ENCODE data around the gene CARD6. TPM values are rescaled to one million over a fixed set of nuclear protein-coding genes. Genes with fewer than 3 reads are reported as not detected.

Gene CARD6
- total and polyA plus RNA-seq, 9 of the 15 experiments (the other 6 are each of a cell fraction or from before 2014, with no cell fraction given) = 3.5 to 8.3 (median 5.9) TPM

- TF ChIP-seq ZNF592 (IDR thresholded peaks at IDR 0.05) = peak; percentile 16; the same call in 1 of the 2 replicates
- TF ChIP-seq ZNF324 (CRISPR knock-in tag; IDR thresholded peaks at IDR 0.05) = no peak
- TF ChIP-seq HMG20B (CRISPR knock-in tag; IDR thresholded peaks at IDR 0.05) = no peak
- TF ChIP-seq ZC3H11A (IDR thresholded peaks at IDR 0.05; ENCODE audit: low read depth, low read length) = no peak
- TF ChIP-seq ZNF165 (CRISPR knock-in tag; IDR thresholded peaks at IDR 0.05; ENCODE audit: borderline replicate concordance) = no peak
- no peak for TF ChIP-seq ARHGAP35 (IDR thresholded peaks at IDR 0.05; ENCODE audit: partially characterized antibody)
- TF ChIP-seq ESRRA (IDR thresholded peaks at IDR 0.05; ENCODE audit: borderline replicate concordance, low read depth) = 0 out of 2 replicates have a peak, but pooled peaks have one; percentile 28
- TF ChIP-seq, protein P1, sequence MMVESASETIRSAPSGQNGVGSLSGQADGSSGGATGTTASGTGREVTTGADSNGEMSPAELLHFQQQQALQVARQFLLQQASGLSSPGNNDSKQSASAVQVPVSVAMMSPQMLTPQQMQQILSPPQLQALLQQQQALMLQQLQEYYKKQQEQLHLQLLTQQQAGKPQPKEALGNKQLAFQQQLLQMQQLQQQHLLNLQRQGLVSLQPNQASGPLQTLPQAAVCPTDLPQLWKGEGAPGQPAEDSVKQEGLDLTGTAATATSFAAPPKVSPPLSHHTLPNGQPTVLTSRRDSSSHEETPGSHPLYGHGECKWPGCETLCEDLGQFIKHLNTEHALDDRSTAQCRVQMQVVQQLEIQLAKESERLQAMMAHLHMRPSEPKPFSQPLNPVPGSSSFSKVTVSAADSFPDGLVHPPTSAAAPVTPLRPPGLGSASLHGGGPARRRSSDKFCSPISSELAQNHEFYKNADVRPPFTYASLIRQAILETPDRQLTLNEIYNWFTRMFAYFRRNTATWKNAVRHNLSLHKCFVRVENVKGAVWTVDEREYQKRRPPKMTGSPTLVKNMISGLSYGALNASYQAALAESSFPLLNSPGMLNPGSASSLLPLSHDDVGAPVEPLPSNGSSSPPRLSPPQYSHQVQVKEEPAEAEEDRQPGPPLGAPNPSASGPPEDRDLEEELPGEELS (CRISPR knock-in tag; IDR thresholded peaks at IDR 0.05; ENCODE audit: borderline replicate concordance) = peak; percentile 82; the same call in 1 of the 2 replicates
- TF ChIP-seq NR3C1 (CRISPR knock-in tag; IDR thresholded peaks at IDR 0.05) = 0 out of 2 replicates have a peak, but pooled peaks have one; percentile 21
- no peak for TF ChIP-seq HIVEP1 (CRISPR knock-in tag; IDR thresholded peaks at IDR 0.05)
- no peak for TF ChIP-seq PTTG1 (tag; IDR thresholded peaks at IDR 0.05; ENCODE audit: low read depth)
- no peak for TF ChIP-seq ZBED1 (IDR thresholded peaks at IDR 0.05)
- TF ChIP-seq KAT8 (IDR thresholded peaks at IDR 0.05; ENCODE audit: low read depth) = no peak
- TF ChIP-seq ZNF766 (CRISPR knock-in tag; conservative IDR thresholded peaks at IDR 0.05) = no peak
- peak in 1 of 2 experiments; percentile 48; a peak in 2 of 4 replicates for TF ChIP-seq RAD21 (CRISPR knock-in tag; conservative IDR thresholded peaks at IDR 0.05 in 1 of 2, IDR thresholded peaks at IDR 0.05 in 1 of 2)
- peak; percentile 75 for TF ChIP-seq ZFX (CRISPR knock-in tag; IDR thresholded peaks at IDR 0.05)
- TF ChIP-seq ZNF778 (CRISPR knock-in tag; IDR thresholded peaks at IDR 0.05) = no peak
- 0 out of 4 replicates have a peak, but pooled peaks of 1 of the 2 experiments have one; percentile 55 for TF ChIP-seq CSDE1 (IDR thresholded peaks at IDR 0.05)
- no peak for TF ChIP-seq JUN (IDR thresholded peaks at IDR 0.05; ENCODE audit: borderline replicate concordance, low read depth, low read length)
- TF ChIP-seq JUN (CRISPR knock-in tag; IDR thresholded peaks at IDR 0.05; ENCODE audit: borderline replicate concordance) = no peak
Observed at GRCh38 chr5:40798012-40798800, 43.0 kb upstream of the CARD6 start, which contains the start of gene PRKAA1 (continued).
